ENCODE measurements around the gene GRPR.

Gene GRPR

GRCh38 chrX:16136080-16136479 lies 12.7 kb downstream of the GRPR start:
- no peak overlapping the region for H3K27ac ChIP-seq
- no peak for TF ChIP-seq CTCF (conservative IDR thresholded peaks at IDR 0.05)
- TF ChIP-seq ZFX (IDR thresholded peaks at IDR 0.05), result no peak

GRCh38 chrX:16137416-16138107 lies 14.2 kb downstream of the GRPR start:
- no peak for TF ChIP-seq ZFX (IDR thresholded peaks at IDR 0.05)
- no peak for TF ChIP-seq CTCF (conservative IDR thresholded peaks at IDR 0.05)

GRCh38 chrX:16138108-16138427 lies 14.7 kb downstream of the GRPR start:
- TF ChIP-seq ZFX (IDR thresholded peaks at IDR 0.05) (no peak), CTCF (conservative IDR thresholded peaks at IDR 0.05) (peak; percentile 19; the same call in 1 of the 2 replicates)
- H3K27ac ChIP-seq, result no peak overlapping the region

More at GRCh38 chrX:16137416-16138107, 14.2 kb downstream of the GRPR start:
- H3K27ac ChIP-seq, result no peak overlapping the region

- H3K27ac ChIP-seq, result peak overlapping the region; percentile 86
- TF ChIP-seq ZFX (IDR thresholded peaks at IDR 0.05) (no peak), CTCF (conservative IDR thresholded peaks at IDR 0.05) (no peak)
Observed at GRCh38 chrX:16140448-16140847, 17.1 kb downstream of the GRPR start.

- H3K27ac ChIP-seq, result peak overlapping the region; percentile 86
- TF ChIP-seq ZFX (IDR thresholded peaks at IDR 0.05) (no peak), CTCF (conservative IDR thresholded peaks at IDR 0.05) (no peak)
Observed at GRCh38 chrX:16140983-16141382, 17.6 kb downstream of the GRPR start.

- TF ChIP-seq CTCF (conservative IDR thresholded peaks at IDR 0.05) (no peak), ZFX (IDR thresholded peaks at IDR 0.05) (no peak)
- peak overlapping the region; percentile 71; the same call in 1 of the 2 replicates for H3K27ac ChIP-seq
Observed at GRCh38 chrX:16141422-16142245, 18.3 kb downstream of the GRPR start.

GRCh38 chrX:16142246-16142558 lies 18.8 kb downstream of the GRPR start:
- TF ChIP-seq ZFX (IDR thresholded peaks at IDR 0.05) (no peak), CTCF (conservative IDR thresholded peaks at IDR 0.05) (no peak)
- no peak overlapping the region for H3K27ac ChIP-seq

All from C4-2B (cell line).